ENCODE results near the gene MPP1.

GRCh38 chrX:154751669-154752271 lies 53.5 kb downstream of the MPP1 start:
- TF ChIP-seq REST (IDR thresholded peaks at IDR 0.05; ENCODE audit: insufficient replicate concordance, low read depth): no peak
- TF ChIP-seq POLR2AphosphoS5 (IDR thresholded peaks at IDR 0.05; ENCODE audit: low read depth): no peak
- no peak for TF ChIP-seq CTCF (IDR thresholded peaks at IDR 0.05; ENCODE audit: insufficient read depth, low read length)
- no peak for TF ChIP-seq GABPA (IDR thresholded peaks at IDR 0.05; ENCODE audit: low read depth)
- TF ChIP-seq SPI1 (IDR thresholded peaks at IDR 0.05; ENCODE audit: borderline replicate concordance, low read depth): no peak

All from HL-60 (cell line).